Kidney epithelial cell (primary cell): ENCODE data around the gene ARID5B. TPM values are rescaled to one million over a fixed set of nuclear protein-coding genes. Genes with fewer than 3 reads are reported as not detected.

Experiments used
- DNase-seq: peaks from one replicate; pipeline ENCODE4 v3.0.0-alpha.2; 2010; ENCODE audit warnings: low read depth
- H3K27me3 ChIP-seq: 2 replicates; pipeline ENCODE4 v1.6.0; 2011; ENCODE audit warnings: low read length; ENCODE audit not compliant: control insufficient read depth, insufficient read depth
- H3K36me3 ChIP-seq: 2 replicates; pipeline ENCODE4 v1.5.1; 2011; ENCODE audit warnings: low read length; ENCODE audit not compliant: control insufficient read depth, insufficient read depth
- H3K4me3 ChIP-seq: 2 replicates; pipeline ENCODE4 v1.5.1; 2011; ENCODE audit warnings: low read depth, mild to moderate bottlenecking, control low read depth, low read length
- total RNA-seq: library from RNA; depleted of rRNA; stranded (reverse); fragments of >200 nt; gene quantifications from 2 replicates; pipeline ENCODE4 v1.2.3, GENCODE V29; 2015
- TF ChIP-seq, protein P1 (sequence below): IDR thresholded peaks from 2 replicates; pipeline ENCODE4 v1.5.1; 2011; ENCODE audit warnings: mild to moderate bottlenecking, moderate library complexity, low read length, control low read depth, inconsistent platforms; ENCODE audit not compliant: insufficient read depth, poor library complexity, severe bottlenecking

Gene ARID5B
- total RNA-seq, 1 donor from 2014 or later = 11.6 TPM

DNA sequence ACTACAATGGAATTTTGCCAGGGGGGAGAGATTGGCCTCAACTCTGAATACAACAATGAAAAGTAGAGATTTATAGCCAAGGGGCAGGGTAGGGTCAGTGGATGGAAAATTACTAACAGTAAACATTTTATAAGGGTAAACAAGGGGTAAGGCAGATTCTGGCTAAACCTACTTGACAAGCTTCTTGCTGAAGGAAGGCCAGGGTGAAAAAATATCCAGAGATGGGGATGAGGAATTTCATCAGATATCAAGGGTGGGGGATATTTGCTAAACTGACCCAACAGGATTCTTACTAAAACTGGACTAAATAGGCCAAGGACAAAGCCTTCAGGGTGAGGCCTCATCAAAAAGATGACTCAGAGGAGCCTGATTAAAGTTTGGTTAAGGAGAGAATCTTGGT lies 210.8 kb downstream of the ARID5B start:
- TF ChIP-seq, protein P1, sequence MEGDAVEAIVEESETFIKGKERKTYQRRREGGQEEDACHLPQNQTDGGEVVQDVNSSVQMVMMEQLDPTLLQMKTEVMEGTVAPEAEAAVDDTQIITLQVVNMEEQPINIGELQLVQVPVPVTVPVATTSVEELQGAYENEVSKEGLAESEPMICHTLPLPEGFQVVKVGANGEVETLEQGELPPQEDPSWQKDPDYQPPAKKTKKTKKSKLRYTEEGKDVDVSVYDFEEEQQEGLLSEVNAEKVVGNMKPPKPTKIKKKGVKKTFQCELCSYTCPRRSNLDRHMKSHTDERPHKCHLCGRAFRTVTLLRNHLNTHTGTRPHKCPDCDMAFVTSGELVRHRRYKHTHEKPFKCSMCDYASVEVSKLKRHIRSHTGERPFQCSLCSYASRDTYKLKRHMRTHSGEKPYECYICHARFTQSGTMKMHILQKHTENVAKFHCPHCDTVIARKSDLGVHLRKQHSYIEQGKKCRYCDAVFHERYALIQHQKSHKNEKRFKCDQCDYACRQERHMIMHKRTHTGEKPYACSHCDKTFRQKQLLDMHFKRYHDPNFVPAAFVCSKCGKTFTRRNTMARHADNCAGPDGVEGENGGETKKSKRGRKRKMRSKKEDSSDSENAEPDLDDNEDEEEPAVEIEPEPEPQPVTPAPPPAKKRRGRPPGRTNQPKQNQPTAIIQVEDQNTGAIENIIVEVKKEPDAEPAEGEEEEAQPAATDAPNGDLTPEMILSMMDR = no peak
- Histone ChIP-seq H3K4me3 (no peak overlapping the region), H3K36me3 (no peaks in the 10 kb centered on the region), H3K27me3 (no peaks in the 10 kb centered on the region)
- no peak for DNase-seq

DNA sequence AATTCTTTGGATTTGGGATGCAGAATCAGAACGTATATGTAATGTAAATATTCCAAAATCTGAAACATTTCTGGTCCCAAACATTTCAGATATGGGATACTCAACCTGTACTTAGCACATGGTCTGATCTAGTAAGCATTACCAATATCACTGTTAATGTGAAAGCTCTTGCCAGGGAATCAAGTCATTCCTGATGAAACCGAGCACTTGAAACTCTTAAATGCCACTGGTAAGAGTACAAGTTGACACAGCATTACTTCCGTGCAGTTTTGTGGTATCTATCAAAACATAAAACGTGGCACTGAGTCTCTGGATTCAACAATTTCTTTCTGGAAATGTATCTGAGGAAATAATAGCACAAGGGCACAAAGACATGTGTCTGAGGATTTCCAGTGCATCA lies 211.5 kb downstream of the ARID5B start:
- DNase-seq = no peak
- TF ChIP-seq, protein P1 = no peak
- Histone ChIP-seq H3K36me3 (no peaks in the 10 kb centered on the region), H3K4me3 (no peak overlapping the region), H3K27me3 (no peaks in the 10 kb centered on the region)

DNA sequence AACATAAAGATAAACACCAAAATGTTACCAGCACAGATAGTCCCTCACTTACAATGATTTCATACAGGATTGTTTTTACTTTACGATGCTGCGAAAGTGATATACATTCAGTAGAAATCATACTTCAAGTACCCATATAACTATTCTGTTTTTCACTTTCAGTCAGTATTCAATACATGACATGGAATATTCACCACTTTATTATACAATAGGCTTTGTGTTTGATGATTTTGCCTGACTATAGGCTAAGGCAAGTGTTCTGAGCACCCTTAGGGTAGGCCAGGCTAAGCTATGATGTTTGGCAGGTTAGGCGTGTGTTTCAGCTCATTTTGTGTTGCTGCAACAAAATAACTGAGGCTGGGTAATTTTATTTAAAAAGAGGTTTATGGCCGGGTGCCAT lies 212.2 kb downstream of the ARID5B start:
- DNase-seq = no peak
- Histone ChIP-seq H3K27me3 (no peaks in the 10 kb centered on the region), H3K4me3 (no peak overlapping the region), H3K36me3 (no peaks in the 10 kb centered on the region)
- TF ChIP-seq, protein P1 = no peak

DNA sequence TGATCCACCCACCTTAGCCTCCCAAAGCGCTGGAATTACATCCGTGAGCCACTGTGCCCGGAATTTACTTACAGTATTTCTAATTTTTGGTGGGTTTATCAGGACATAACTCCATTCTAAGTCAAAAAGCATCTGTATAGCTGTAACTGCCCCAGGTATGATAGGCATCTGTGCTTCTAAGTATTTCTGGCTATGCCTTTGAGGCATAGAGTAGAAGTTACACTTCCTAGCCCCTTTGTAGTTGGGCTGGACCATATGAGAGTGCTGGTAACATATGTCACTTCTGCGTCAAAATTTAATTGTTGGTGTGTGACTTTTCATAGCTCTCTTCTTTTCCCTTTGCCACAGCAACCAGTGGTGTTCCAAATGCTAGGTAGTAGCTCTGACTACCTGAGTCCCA lies 213.8 kb downstream of the ARID5B start:
- no peaks in the 10 kb centered on the region for H3K36me3 ChIP-seq
- DNase-seq = no peak
- H3K4me3 ChIP-seq = no peak overlapping the region
- H3K27me3 ChIP-seq = no peaks in the 10 kb centered on the region
- TF ChIP-seq, protein P1 = no peak

DNA sequence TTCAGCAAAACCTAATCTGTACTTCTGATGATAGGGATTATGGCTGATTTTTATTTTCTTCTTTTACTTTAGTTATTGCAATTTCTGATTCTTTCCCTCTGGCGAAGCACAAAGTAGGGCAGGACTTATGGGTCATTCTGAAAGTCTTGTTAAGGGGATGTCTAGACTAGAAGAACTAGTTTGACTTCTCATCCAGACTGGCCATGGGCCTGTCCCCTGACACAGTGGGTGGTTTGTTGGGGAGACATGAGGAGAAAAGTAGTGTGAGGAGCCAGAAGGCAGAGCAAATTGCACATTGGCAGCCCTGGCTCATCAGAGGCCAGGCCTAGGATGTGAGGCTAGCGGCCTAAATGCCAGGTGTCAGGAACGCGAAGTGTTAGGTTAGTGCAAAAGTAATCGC lies 214.3 kb downstream of the ARID5B start:
- no peaks in the 10 kb centered on the region for H3K36me3 ChIP-seq
- TF ChIP-seq, protein P1 = no peak
- no peak overlapping the region for H3K4me3 ChIP-seq
- no peaks in the 10 kb centered on the region for H3K27me3 ChIP-seq
- DNase-seq = no peak

DNA sequence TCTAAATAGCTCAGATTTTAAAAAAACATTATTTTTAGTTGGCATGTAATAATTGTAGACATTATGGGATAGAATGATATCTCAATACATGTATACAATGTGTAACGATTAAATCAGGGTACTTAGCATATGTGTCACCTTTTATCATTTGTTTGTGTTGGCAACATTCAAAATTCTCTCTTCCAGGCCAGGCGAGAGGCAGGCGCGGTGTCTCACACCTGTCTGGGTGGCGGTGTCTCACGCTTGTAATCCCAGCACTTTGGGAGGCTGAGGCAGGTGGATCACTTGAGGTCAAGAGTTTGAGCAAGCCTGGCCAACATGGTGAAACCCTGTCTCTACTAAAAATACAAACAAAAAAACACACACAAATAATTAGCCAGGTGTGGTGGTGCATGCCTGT lies 215.4 kb downstream of the ARID5B start:
- TF ChIP-seq, protein P1 = no peak
- no peak for DNase-seq
- no peaks in the 10 kb centered on the region for H3K36me3 ChIP-seq
- H3K27me3 ChIP-seq = no peaks in the 10 kb centered on the region
- no peak overlapping the region for H3K4me3 ChIP-seq
